LHCN-M2 (cell line): ENCODE measurements around the gene RLN2. TPM values are rescaled to one million over a fixed set of nuclear protein-coding genes. Genes with fewer than 3 reads are reported as not detected.

Experiments
- DNase-seq: peaks from one replicate; pipeline ENCODE4 v3.0.0-alpha.2; 2012; ENCODE audit warnings: low read depth
- total RNA-seq: library from RNA; depleted of rRNA; stranded (reverse); fragments of >200 nt; gene quantifications from 2 replicates; pipeline ENCODE4 v1.2.3, GENCODE V29; 2014; rRNA removed

The RLN2 gene
- total RNA-seq, 1 experiment from 2014 or later, result not detected

DNA sequence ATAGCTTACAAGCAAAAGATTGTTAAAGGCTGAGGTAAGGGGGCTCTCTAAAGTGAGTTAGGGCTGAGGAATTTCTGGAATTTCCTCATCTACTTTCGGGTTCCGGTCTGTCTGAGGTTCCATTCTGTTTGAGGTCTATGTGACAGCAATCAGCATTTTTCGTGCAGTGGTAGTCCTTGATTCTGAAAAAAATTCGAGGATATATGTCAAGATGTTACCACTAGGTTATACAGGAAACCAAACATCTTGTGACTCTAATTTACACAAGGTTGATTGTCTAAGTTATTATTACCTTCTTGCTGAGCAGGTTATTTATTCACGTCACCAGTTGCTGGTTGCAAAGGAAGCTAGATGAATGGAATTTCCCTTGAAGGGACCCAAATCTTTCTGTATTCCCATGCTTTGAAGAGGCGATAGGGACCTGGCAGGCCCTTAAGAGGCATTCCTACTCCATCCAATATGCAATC is 35.2 kb downstream of the RLN2 start:
- peak; percentile 23 for DNase-seq

GRCh38 chr9:5265939-5266338 is 38.6 kb downstream of the RLN2 start:
- DNase-seq, result no peak

- no peak for DNase-seq
These were observed 40.3 kb downstream of the RLN2 start for GRCh38 chr9:5264219-5264595.

- DNase-seq, result peak; percentile 46
These were observed 40.9 kb downstream of the RLN2 start for GRCh38 chr9:5263351-5264218.

Other genes with a start within 250 kb of the RLN2 start
- gene INSL6, start 119.1 kb downstream of the RLN2 start, total RNA-seq, result not detected in 2 replicates
- not detected in 2 replicates for gene INSL4, start 73.3 kb downstream of the RLN2 start, total RNA-seq
- not detected in 2 replicates for gene RLN1, start 35.2 kb upstream of the RLN2 start, total RNA-seq
- gene PLGRKT, start 133.2 kb upstream of the RLN2 start, total RNA-seq, result 32.4 and 36.0 TPM in 2 replicates
- 5.5 and 7.9 TPM in 2 replicates for gene CD274, start 145.8 kb upstream of the RLN2 start, total RNA-seq
- gene PDCD1LG2, start 205.8 kb upstream of the RLN2 start, total RNA-seq, result 18.3 and 20.6 TPM in 2 replicates